ENCODE measurements around the gene TYW3.

TYW3 gene, protein sequence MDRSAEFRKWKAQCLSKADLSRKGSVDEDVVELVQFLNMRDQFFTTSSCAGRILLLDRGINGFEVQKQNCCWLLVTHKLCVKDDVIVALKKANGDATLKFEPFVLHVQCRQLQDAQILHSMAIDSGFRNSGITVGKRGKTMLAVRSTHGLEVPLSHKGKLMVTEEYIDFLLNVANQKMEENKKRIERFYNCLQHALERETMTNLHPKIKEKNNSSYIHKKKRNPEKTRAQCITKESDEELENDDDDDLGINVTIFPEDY

DNA sequence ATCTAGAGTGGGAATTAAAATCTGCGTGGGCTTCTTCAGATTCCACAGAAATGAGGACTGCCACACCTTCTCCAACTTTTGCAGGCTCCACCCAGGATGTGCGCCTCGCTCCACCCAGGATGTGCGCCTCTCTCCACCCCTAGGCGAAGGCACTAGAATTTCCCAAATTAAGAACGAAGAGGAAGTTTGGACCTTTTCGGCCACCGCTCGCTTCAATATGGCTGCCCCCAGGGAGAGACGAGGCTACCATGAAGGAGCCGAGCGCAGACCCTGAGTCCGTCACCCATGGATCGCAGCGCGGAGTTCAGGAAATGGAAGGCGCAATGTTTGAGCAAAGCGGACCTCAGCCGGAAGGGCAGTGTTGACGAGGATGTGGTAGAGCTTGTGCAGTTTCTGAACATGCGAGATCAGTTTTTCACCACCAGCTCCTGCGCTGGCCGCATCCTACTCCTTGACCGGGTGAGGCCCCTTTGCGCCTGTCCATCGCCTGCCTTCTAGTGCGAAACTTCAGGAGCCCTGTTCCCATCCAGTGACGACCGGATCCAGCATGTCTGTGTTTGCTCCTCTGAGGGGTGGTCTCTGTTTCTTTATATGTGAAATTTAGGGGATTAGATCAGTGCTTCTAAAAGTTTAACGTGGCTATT lies at the start of gene TYW3, which contains the start of gene CRYZ:
TSS of gene TYW3 (plus strand) at position 193 of the 644 bp plus-strand sequence. CDS start at position 286, 93 bp downstream.
TSS of gene CRYZ (minus strand) at position 91 of the 644 bp plus-strand sequence. CDS start 8,229 bp downstream, outside the sequence.
- DNase-seq (ENCODE audit: low spot score) = peak; percentile 62

DNA sequence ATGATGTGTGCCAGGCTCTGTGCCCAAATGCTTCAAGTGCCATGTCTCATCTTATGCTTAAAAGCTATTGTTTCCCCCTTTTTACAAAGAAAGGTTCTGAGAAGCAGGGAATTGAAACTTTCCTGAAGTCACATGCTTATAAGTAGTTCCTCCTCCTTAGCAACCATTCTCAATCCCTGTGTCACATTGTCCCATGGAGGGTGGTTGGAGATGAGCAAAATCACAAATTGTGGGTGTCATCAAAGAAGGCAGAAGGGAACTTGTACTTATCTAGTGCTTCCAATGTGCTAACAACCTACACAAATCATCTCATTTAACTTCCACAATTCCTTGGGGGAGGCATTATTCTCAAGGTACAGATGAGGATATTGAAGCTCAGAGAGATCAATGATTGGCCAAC lies 49.3 kb upstream of the TYW3 start:
- DNase-seq (ENCODE audit: low spot score) = no peak

DNA sequence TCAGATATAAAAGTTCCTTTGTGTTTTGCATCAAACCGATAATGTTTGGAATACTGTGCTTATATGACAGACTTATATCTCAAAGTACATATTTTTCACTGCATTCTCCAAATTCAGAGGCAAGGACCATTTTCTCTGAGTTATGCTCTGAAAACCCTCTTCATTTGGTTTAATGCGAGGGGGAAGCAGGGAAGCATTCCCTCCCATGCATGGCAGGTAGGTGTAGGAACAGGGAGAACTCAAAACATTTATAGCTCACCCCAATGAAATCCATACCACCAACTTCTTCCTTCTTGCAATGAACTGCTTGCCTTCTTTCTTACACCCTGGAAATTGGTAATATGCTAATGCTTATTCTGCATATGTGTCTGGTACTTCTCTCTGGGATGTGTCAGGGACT lies 48.7 kb upstream of the TYW3 start:
- no peak for DNase-seq (ENCODE audit: low spot score)

- no peak for DNase-seq (ENCODE audit: low spot score)
Observed at GRCh38 chr1:74686928-74687327, 46.0 kb upstream of the TYW3 start.

DNA sequence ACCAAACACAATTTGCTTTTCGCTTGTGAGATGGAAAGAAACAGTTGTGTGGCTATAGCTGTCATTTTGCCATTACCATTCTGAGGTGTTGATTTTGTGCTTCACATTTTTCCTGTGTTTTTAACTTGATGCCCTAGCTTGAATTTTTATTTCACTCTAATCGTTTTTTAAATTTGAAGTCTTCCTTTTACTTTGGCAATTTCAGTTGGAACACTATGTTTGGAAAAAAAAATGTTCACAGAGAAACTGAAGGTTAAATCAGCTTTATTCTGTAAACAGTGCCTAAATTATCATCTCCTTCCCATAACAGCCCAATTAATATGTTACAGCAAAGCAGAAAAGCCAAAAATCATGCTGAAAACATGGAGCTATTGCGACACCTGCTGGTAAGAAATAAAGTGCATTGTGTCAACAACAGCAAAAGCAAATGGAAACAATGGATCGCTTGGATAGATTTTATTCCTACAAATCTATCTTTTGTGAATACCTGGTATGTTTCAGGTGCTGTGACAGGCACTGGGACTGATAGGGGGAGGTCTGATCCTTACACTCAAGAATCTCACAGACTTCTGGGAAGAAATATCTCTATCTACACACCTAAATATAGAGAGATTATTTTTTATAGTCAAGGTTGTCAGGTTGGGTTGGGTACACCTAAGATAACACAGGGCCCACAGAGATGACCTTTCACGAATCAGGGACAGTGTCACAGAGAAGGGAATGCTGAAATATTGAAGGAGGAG lies 43.2 kb upstream of the TYW3 start:
- DNase-seq (ENCODE audit: low spot score) = peak; percentile 46

DNA sequence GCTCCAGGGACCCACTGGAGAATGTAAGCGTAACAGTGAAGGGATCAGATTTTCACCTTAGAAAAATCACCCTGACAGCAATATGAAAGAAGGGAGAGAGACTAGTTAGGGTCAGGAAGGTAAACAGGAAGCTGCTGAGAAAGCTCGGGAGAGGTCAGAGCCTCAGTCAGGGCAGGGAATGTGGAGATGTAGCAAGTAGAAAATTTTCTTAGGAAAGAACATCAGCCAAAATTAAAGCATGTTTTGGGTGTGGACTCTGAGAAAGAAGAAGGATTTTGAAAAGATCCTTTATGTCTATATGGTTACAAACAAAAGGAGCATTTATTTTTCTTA lies 42.6 kb upstream of the TYW3 start:
- DNase-seq (ENCODE audit: low spot score) = no peak

GRCh38 chr1:74690909-74691308 lies 42.0 kb upstream of the TYW3 start:
- no peak for DNase-seq (ENCODE audit: low spot score)

- DNase-seq (ENCODE audit: low spot score) = no peak
Observed at GRCh38 chr1:74693473-74693872, 39.5 kb upstream of the TYW3 start.

GRCh38 chr1:74697832-74698231 lies 35.1 kb upstream of the TYW3 start:
- no peak for DNase-seq (ENCODE audit: low spot score)

- DNase-seq (ENCODE audit: low spot score) = no peak
Observed at GRCh38 chr1:74699331-74699730, 33.6 kb upstream of the TYW3 start.

- DNase-seq (ENCODE audit: low spot score) = no peak
Observed at GRCh38 chr1:74703386-74704182, 29.4 kb upstream of the TYW3 start.

GRCh38 chr1:74712881-74713280 lies 20.1 kb upstream of the TYW3 start:
- no peak for DNase-seq (ENCODE audit: low spot score)

DNA sequence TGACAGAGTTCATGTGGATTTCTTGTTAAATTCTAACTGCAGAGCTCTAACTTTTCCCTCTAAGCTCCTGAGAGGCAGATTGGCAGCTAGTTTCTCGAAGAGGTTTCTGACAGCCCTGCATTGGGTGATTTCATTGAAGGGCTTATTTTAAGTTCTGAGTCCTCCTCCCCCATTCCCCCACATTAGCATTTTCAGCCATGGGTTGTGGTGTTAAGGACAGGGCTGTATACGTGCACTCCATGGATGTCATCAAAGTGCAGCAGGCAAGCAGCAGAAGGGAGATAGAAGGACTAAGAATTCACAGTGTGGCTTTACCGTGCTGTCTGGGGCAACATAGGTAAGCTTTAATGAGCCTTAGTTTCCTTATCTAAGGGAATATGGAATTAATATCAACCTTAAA lies 19.1 kb upstream of the TYW3 start:
- DNase-seq (ENCODE audit: low spot score) = no peak

GRCh38 chr1:74714429-74715235 lies 18.3 kb upstream of the TYW3 start:
- no peak for DNase-seq (ENCODE audit: low spot score)

GRCh38 chr1:74715236-74715502 lies 17.8 kb upstream of the TYW3 start:
- DNase-seq (ENCODE audit: low spot score) = no peak

DNA sequence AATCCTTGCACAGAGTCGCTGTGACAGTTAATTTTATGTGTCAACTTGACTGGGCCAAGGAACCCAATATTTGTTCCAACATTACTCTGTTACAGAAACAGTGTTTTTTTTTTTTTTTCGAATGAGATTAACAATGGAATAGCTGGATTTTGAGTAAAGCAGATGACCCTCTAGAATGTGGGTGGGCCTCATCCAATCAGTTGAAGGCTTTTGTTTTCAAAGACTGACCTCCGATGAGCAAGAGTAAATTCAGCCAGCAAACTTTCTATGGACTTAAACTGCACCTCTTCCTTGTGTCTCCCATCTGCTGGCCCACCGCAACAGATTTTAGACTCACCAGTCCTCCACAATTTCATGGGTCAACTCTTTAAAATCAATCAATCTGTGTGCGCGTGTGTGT lies 17.1 kb upstream of the TYW3 start:
- DNase-seq (ENCODE audit: low spot score) = no peak

DNA sequence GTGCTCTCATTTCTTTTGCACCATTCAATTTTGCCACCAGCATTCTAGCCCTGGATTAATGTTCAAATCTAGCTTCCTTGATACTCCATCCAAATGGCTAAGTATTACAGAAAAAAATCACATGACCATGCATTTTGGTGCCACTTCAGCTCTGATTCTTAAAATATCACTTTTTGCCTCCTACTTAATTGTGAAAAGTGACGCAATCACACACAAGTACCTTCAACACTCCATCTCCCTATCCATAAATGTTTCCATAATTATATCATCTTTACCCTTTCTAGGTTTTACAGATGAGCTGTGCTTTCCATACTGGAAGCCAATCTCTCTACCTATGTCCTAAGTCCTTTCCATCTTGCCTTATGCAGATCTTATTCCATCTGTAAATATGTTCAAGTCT lies 16.1 kb upstream of the TYW3 start:
- no peak for DNase-seq (ENCODE audit: low spot score)

- DNase-seq (ENCODE audit: low spot score) = no peak
Observed at GRCh38 chr1:74717626-74718025, 15.3 kb upstream of the TYW3 start.

DNA sequence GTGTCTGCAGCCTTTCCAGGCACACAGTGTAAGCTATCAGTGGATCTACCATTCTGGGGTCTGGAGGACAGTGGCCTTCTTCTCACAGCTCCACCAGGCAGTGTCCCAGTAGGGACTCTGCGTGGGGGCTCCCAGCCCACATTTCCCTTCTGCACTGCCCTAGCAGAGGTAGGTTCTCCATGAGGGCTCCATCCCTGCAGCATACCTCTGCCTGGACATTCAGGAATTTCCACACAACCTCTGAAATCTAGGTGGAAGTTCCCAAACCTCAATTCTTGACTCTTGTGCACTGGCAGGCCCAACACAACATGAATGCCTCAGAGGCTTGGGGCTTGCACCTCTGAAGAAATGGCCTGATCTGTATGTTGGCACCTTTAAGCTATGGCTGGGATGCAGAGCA lies 6.9 kb upstream of the TYW3 start:
- DNase-seq (ENCODE audit: low spot score) = no peak

- DNase-seq (ENCODE audit: low spot score) = no peak
Observed at GRCh38 chr1:74728736-74729135, 4.2 kb upstream of the TYW3 start.

GRCh38 chr1:74729741-74730478 lies 3.0 kb upstream of the TYW3 start:
- DNase-seq (ENCODE audit: low spot score) = no peak
